ENCODE results near the gene FBXO38. TPM values are rescaled to one million over a fixed set of nuclear protein-coding genes. Genes with fewer than 3 reads are reported as not detected.

FBXO38 gene
- total and polyA plus RNA-seq, 2 of the 13 experiments (the other 11 are each of a cell fraction or from before 2014, with no cell fraction given), result 24.8 to 35.9 TPM

- TF ChIP-seq HMGA1 (CRISPR knock-in tag; conservative IDR thresholded peaks at IDR 0.05) (no peak), PHF21A (CRISPR knock-in tag; IDR thresholded peaks at IDR 0.05) (no peak), CEBPG (CRISPR knock-in tag; IDR thresholded peaks at IDR 0.05) (peak; percentile 66), NBN (conservative IDR thresholded peaks at IDR 0.05) (no peak), MXD3 (CRISPR knock-in tag; IDR thresholded peaks at IDR 0.05) (no peak), ZNF576 (CRISPR knock-in tag; IDR thresholded peaks at IDR 0.05) (no peak), SAFB2 (CRISPR knock-in tag; IDR thresholded peaks at IDR 0.05; ENCODE audit: borderline replicate concordance, low read depth) (no peak), ZBTB39 (CRISPR knock-in tag; IDR thresholded peaks at IDR 0.05) (no peak), SRF (IDR thresholded peaks at IDR 0.05; ENCODE audit: low read depth, low read length) (no peak), RXRB (CRISPR knock-in tag; IDR thresholded peaks at IDR 0.05; ENCODE audit: borderline replicate concordance) (peak; percentile 38; the same call in 1 of the 2 replicates), ISL2 (CRISPR knock-in tag; IDR thresholded peaks at IDR 0.05) (no peak), ZNF562 (CRISPR knock-in tag; IDR thresholded peaks at IDR 0.05; ENCODE audit: borderline replicate concordance) (no peak), ZNF777 (CRISPR knock-in tag; IDR thresholded peaks at IDR 0.05) (no peak), ELF1 (CRISPR knock-in tag; IDR thresholded peaks at IDR 0.05) (no peak), TBX3 (IDR thresholded peaks at IDR 0.05; ENCODE audit: borderline replicate concordance) (no peak), ZNF7 (CRISPR knock-in tag; IDR thresholded peaks at IDR 0.05) (no peak), SUZ12 (IDR thresholded peaks at IDR 0.05; ENCODE audit: low read depth, low read length) (no peak), EEA1 (CRISPR knock-in tag; IDR thresholded peaks at IDR 0.05; ENCODE audit: borderline replicate concordance) (no peak), SMAD1 (CRISPR knock-in tag; IDR thresholded peaks at IDR 0.05; ENCODE audit: borderline replicate concordance, low read depth) (no peak), ZNF354B (CRISPR knock-in tag; IDR thresholded peaks at IDR 0.05) (no peak), FOXP1 (IDR thresholded peaks at IDR 0.05) (no peak), FOXP1 (CRISPR knock-in tag; IDR thresholded peaks at IDR 0.05) (no peak), ZBTB20 (CRISPR knock-in tag; IDR thresholded peaks at IDR 0.05; ENCODE audit: borderline replicate concordance, low read depth) (no peak), MYC (CRISPR knock-in tag; IDR thresholded peaks at IDR 0.05; ENCODE audit: borderline replicate concordance) (no peak), ZSCAN5A (CRISPR knock-in tag; IDR thresholded peaks at IDR 0.05; ENCODE audit: borderline replicate concordance) (0 out of 2 replicates have a peak, but pooled peaks have one; percentile 33), NFYB (CRISPR knock-in tag; IDR thresholded peaks at IDR 0.05) (no peak), ZNF264 (CRISPR knock-in tag; IDR thresholded peaks at IDR 0.05) (no peak), BHLHE40 (IDR thresholded peaks at IDR 0.05; ENCODE audit: low read length) (no peak)
Observed at GRCh38 chr5:148374690-148375360, 8.9 kb upstream of the FBXO38 start (continued).

Measured in HepG2 (cell line).